BJ (cell line): ENCODE data around the gene GALNT17. TPM values are rescaled to one million over a fixed set of nuclear protein-coding genes. Genes with fewer than 3 reads are reported as not detected.

ENCODE experiments used
- CTCF ChIA-PET: fragments of 350-600 bp; formaldehyde crosslinking; extraction: SDS; loops from one replicate; lab custom pipeline; 2021; ENCODE audit warnings: antibody characterized with exemption, inconsistent platforms; lab: Yijun Ruan, JAX
- POLR2A ChIA-PET: fragments of 300-600 bp; sonication (Branson Sonifier 250); formaldehyde crosslinking; extraction: SDS; loops from one replicate; lab custom pipeline; 2021; ENCODE audit warnings: antibody characterized with exemption; lab: Charles Lee
- DNase-seq: peaks from one replicate; pipeline ENCODE4 v3.0.0-alpha.2; 2011; ENCODE audit warnings: low read depth
- H3K27me3 ChIP-seq: 2 replicates; pipeline ENCODE4 v1.6.0; 2011; ENCODE audit warnings: low read length; ENCODE audit not compliant: control insufficient read depth, insufficient read depth
- H3K36me3 ChIP-seq: 2 replicates; pipeline ENCODE4 v1.5.1; 2011; ENCODE audit warnings: low read length; ENCODE audit not compliant: control insufficient read depth, insufficient read depth
- H3K4me3 ChIP-seq: 2 replicates; pipeline ENCODE4 v1.5.1; 2011; ENCODE audit warnings: low read depth, mild to moderate bottlenecking, control low read depth, low read length
- polyA plus RNA-seq: library from polyadenylated mRNA; depleted of rRNA; stranded (reverse); fragments of >200 nt; gene quantifications from 2 replicates; pipeline ENCODE4 v1.2.3, GENCODE V29; 2011
- TF ChIP-seq, protein P1 (sequence below): IDR thresholded peaks from 2 replicates; pipeline ENCODE4 v1.5.1; 2011; ENCODE audit warnings: low read depth, mild to moderate bottlenecking, control low read depth, inconsistent platforms, low read length, moderate library complexity; ENCODE audit not compliant: insufficient read depth

GALNT17 gene
- polyA plus RNA-seq, 1 experiment, result not detected

DNA sequence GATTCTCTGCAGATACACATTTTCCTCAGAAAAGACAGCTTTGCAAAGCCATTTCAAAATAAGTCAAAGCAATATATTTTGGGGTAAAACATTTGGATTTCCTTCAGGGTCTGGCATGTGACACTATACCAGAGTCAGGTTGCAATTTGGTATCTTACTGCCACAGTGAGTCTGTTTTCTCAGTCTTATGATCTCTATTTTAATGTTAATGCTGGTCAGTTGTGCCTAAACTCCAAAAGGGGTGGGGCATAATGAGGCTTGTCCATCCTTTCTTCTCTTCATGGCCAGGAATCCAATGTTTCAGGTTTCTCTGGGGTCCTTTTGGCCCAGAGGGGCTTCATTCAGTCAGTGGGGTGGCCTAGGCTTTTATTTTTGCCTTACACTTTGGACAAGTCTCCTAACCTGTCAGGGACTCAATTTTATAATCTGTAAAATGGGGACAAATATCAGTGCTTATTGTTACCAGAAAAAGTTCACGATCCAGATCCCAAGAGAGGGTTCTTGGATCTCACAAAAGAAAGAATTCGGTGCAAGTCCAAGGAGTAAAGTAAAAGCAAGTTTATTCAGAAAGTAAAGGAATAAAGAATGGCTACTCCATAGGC, 341.5 kb downstream of the GALNT17 start:
- Histone ChIP-seq H3K27me3 (no peaks in the 10 kb centered on the region), H3K36me3 (no peaks in the 10 kb centered on the region), H3K4me3 (no peak overlapping the region)
- no peak for DNase-seq
- ChIA-PET CTCF (no interaction called here), POLR2A (no interaction called here)
- TF ChIP-seq, protein P1, sequence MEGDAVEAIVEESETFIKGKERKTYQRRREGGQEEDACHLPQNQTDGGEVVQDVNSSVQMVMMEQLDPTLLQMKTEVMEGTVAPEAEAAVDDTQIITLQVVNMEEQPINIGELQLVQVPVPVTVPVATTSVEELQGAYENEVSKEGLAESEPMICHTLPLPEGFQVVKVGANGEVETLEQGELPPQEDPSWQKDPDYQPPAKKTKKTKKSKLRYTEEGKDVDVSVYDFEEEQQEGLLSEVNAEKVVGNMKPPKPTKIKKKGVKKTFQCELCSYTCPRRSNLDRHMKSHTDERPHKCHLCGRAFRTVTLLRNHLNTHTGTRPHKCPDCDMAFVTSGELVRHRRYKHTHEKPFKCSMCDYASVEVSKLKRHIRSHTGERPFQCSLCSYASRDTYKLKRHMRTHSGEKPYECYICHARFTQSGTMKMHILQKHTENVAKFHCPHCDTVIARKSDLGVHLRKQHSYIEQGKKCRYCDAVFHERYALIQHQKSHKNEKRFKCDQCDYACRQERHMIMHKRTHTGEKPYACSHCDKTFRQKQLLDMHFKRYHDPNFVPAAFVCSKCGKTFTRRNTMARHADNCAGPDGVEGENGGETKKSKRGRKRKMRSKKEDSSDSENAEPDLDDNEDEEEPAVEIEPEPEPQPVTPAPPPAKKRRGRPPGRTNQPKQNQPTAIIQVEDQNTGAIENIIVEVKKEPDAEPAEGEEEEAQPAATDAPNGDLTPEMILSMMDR, result no peak

DNA sequence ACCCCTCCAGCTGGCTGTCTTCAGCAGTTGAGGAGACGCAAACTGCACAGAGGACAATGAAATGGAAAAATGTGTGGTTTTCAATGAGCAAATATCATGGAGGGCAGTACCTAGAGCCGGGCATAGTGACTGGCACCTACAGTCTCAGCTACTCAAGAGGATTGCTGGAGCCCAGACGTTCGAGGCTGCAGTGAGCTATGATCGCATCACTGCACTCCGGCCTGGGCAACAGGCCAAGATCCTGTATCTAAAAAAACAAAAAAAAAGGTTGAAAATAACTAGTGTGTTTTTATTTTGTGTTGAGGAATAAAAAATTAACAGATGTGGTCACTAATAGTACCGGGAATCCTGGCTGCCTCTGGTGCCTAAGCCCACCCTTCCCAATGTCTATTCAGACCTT, 345.5 kb downstream of the GALNT17 start:
- ChIA-PET CTCF (no interaction called here), POLR2A (no interaction called here)
- DNase-seq, result no peak
- Histone ChIP-seq H3K4me3 (no peak overlapping the region), H3K36me3 (no peaks in the 10 kb centered on the region), H3K27me3 (no peaks in the 10 kb centered on the region)
- TF ChIP-seq, protein P1, result no peak

DNA sequence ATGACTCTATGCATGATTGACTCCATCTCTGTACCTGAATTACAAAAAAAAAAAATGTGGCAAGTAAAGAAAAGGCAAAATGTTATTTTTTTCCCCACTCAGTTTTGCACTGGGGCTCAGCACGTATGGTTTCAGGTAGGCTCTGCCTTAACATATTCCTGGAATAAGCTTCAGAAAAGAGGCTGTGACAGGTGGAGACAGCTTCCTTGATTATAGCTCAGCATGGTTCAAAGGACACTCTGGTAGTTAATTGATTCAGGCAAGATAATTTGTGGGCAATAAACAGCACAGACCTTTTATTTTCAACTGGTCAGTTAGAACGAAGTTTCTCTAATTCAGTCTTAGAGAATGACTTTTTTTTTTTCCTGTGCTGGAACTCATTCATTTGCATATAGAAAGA, 347.3 kb downstream of the GALNT17 start:
- Histone ChIP-seq H3K27me3 (no peaks in the 10 kb centered on the region), H3K4me3 (no peak overlapping the region), H3K36me3 (no peaks in the 10 kb centered on the region)
- no peak for DNase-seq
- TF ChIP-seq, protein P1, result no peak
- ChIA-PET POLR2A (no interaction called here), CTCF (no interaction called here)

DNA sequence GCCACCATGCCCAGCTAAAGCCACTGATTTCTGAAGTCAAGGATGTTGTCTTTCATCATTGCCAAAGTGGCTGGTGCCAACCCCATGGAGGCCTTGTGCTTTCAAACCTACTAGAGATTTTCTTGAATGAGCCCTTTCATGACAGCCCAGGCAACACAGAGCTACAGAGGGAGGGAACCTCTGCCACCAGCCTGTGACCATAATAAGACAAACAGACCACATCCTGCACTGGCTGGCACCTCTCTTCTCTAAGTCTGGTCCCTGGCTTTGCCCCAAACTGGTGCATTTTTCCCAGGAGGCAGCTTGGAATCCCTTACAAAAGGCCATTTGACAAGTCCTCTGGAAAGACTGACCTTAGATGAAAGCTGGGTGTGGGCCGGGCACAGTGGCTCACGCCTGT, 348.8 kb downstream of the GALNT17 start:
- no peak overlapping the region for H3K4me3 ChIP-seq
- POLR2A ChIA-PET, result no interaction called here
- no peak for DNase-seq
- TF ChIP-seq, protein P1, result no peak
- H3K27me3 ChIP-seq, result no peaks in the 10 kb centered on the region
- H3K36me3 ChIP-seq, result no peaks in the 10 kb centered on the region
- CTCF ChIA-PET, result no interaction called here

DNA sequence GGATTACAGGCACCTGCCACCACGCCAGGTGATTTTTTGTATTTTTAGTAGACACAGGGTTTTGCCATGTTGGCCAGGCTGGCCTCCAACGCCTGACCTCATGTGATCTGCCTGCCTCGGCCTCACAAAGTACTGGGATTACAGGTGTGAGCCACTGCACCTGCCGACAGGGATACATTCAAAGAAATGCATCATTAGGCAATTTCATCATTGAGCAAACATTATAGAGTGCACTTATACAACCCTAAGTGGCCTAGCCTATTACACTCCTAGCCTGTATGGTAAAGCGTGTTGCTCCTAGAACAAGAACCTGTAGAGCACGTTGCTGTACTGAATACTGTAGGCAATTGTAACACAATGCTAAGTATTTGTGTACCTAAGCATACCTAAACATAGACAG, 350.3 kb downstream of the GALNT17 start:
- POLR2A ChIA-PET, result no interaction called here
- TF ChIP-seq, protein P1, result no peak
- no peaks in the 10 kb centered on the region for H3K27me3 ChIP-seq
- no peaks in the 10 kb centered on the region for H3K36me3 ChIP-seq
- no peak overlapping the region for H3K4me3 ChIP-seq
- CTCF ChIA-PET, result no interaction called here
- no peak for DNase-seq
